Measurements from ENCODE around the gene MVB12A. TPM values are rescaled to one million over a fixed set of nuclear protein-coding genes. Genes with fewer than 3 reads are reported as not detected.
A peak's percentile ranks its signal among the peaks of the same experiment; 100 is the strongest.

The MVB12A gene
- total and polyA plus RNA-seq, 9 of the 15 experiments (the other 6 are each of a cell fraction or from before 2014, with no cell fraction given), result 1.2 to 46.2 (median 22.4) TPM

- TF ChIP-seq ZBTB2 (IDR thresholded peaks at IDR 0.05) (no peak), RBM25 (IDR thresholded peaks at IDR 0.05; ENCODE audit: low read depth, low read length, severe bottlenecking) (peak; percentile 87), ARID2 (IDR thresholded peaks at IDR 0.05) (no peak), USF2 (CRISPR knock-in tag; IDR thresholded peaks at IDR 0.05) (no peak), IRF2 (CRISPR knock-in tag; IDR thresholded peaks at IDR 0.05) (no peak), TGIF2 (CRISPR knock-in tag; IDR thresholded peaks at IDR 0.05) (no peak), ADNP (tag; IDR thresholded peaks at IDR 0.05) (no peak), MNT (conservative IDR thresholded peaks at IDR 0.05) (peak in 1 of 2 experiments; percentile 39; a peak in 2 of 4 replicates), ZSCAN29 (IDR thresholded peaks at IDR 0.05) (peak; percentile 79; the same call in 1 of the 2 replicates), HMGN3 (IDR thresholded peaks at IDR 0.05; ENCODE audit: borderline replicate concordance, extremely low read depth, insufficient read length, low read depth, low read length) (no peak), POLR3A (IDR thresholded peaks at IDR 0.05; ENCODE audit: borderline replicate concordance, extremely low read depth, insufficient read depth, insufficient read length) (no peak), ZNF23 (CRISPR knock-in tag; IDR thresholded peaks at IDR 0.05) (no peak), PBX2 (CRISPR knock-in tag; IDR thresholded peaks at IDR 0.05; ENCODE audit: low read depth) (no peak), PBX2 (tag; conservative IDR thresholded peaks at IDR 0.05; ENCODE audit: low read depth) (no peak), MTA2 (IDR thresholded peaks at IDR 0.05; ENCODE audit: low read depth) (no peak), ZNF133 (CRISPR knock-in tag; IDR thresholded peaks at IDR 0.05) (no peak), E2F8 (IDR thresholded peaks at IDR 0.05; ENCODE audit: low read depth, partially characterized antibody) (no peak), ARID1B (IDR thresholded peaks at IDR 0.05) (no peak), PHB2 (IDR thresholded peaks at IDR 0.05; ENCODE audit: low read depth) (no peak), ZNF583 (CRISPR knock-in tag; IDR thresholded peaks at IDR 0.05) (no peak)
These were observed 15.1 kb upstream of the MVB12A start (continued) for GRCh38 chr19:17404621-17405249.
